ENCODE measurements around the gene NLRC3. TPM values are rescaled to one million over a fixed set of nuclear protein-coding genes. Genes with fewer than 3 reads are reported as not detected.

Gene NLRC3
- total RNA-seq, 1 experiment from 2014 or later, result not detected

DNA sequence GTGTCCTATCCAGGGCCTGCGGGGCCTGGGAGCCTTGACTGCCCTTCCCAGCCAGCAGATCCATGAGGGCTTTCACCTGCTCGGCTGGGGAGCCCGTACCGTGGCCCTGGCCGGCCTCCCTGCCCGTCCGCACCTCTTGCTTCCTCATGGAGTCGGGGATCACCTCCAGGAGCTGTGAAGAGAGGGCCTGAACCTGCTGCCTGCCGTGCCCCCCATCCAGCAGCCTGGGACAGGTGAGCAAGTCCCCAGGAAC is 12.4 kb downstream of the NLRC3 start:
- no TSS peak for BruUV-seq (replicated peaks)
- Mint-ChIP-seq H3K9me3 (ENCODE audit: unreplicated experiment) (no peaks in the 10 kb centered on the region), H3K27me3 (ENCODE audit: insufficient read depth, unreplicated experiment) (no peaks in the 10 kb centered on the region), H3K27ac (ENCODE audit: unreplicated experiment) (no peak overlapping the region), H3K4me3 (ENCODE audit: unreplicated experiment) (no peak overlapping the region), H3K36me3 (ENCODE audit: insufficient read depth, unreplicated experiment) (no peaks in the 10 kb centered on the region), H3K4me1 (ENCODE audit: low read depth, unreplicated experiment) (no peaks in the 10 kb centered on the region)
- TF ChIP-seq, protein P1, sequence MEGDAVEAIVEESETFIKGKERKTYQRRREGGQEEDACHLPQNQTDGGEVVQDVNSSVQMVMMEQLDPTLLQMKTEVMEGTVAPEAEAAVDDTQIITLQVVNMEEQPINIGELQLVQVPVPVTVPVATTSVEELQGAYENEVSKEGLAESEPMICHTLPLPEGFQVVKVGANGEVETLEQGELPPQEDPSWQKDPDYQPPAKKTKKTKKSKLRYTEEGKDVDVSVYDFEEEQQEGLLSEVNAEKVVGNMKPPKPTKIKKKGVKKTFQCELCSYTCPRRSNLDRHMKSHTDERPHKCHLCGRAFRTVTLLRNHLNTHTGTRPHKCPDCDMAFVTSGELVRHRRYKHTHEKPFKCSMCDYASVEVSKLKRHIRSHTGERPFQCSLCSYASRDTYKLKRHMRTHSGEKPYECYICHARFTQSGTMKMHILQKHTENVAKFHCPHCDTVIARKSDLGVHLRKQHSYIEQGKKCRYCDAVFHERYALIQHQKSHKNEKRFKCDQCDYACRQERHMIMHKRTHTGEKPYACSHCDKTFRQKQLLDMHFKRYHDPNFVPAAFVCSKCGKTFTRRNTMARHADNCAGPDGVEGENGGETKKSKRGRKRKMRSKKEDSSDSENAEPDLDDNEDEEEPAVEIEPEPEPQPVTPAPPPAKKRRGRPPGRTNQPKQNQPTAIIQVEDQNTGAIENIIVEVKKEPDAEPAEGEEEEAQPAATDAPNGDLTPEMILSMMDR (IDR thresholded peaks at IDR 0.05; ENCODE audit: insufficient read depth in 1 of 2, low read depth in 1 of 2, low read length in 1 of 2, severe bottlenecking in 1 of 2, unreplicated experiment in 1 of 2), result no peak
- DNase-seq, result no peak
- POLR2A ChIA-PET, result no interaction called here
- CTCF ChIA-PET, result interaction anchor here (0.6 kb wide), 1 partner anchor 1416 kb away, joined by 4 read pairs; no protein-coding TSS in a partner anchor
- Histone ChIP-seq H3K4me3 (ENCODE audit: low read depth, low read length) (no peak overlapping the region), H3K4me1 (no peaks in the 10 kb centered on the region), H3K36me3 (ENCODE audit: control insufficient read depth, insufficient read depth, low read length) (no peaks in the 10 kb centered on the region), H3K9me3 (no peaks in the 10 kb centered on the region), H3K27me3 (replicated peaks; ENCODE audit: control insufficient read depth, insufficient read depth, low read length) (no peaks in the 10 kb centered on the region)
- intact Hi-C loops (cut with micrococcal nuclease; ENCODE audit: unreplicated experiment), result no loop called here

DNA sequence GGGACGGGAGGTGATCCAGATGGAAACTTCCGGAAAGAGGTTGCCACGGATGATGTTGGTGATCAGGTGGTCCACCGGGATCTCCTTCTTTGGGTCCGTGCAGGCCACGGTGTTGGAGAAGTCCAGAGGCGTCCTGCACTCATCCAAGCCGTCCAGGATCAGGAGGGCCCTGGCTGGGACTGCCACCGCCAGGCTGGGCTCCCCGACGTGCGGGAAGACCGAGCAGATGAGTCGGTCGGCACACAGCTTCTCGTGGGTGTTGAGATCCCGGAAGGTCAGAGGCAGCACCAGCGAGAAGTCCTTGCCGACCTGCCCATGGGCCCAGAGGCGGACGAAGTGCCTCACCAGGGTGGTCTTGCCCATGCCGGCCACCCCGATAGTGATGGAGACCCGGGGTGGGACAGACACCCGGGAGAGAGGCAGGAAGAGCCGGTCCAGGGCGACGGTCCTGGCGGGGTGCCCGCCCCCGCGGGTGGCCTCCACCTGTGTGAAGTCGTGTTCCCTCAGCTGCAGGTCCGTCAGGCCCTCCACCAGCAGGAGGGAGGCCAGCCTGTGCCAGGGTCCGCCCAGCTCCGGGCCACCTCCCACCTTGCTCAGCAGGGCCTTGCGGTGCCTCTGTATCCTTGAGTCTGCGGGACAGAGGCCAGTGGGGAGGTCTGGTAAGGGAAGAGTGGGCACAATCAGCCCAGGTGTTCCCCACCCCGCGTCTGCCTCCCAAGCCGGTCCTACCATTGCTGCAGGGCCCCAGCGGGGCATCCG is 12.9 kb downstream of the NLRC3 start:
- H3K4me3 Mint-ChIP-seq (ENCODE audit: unreplicated experiment), result no peak overlapping the region
- no peaks in the 10 kb centered on the region for H3K27me3 ChIP-seq (replicated peaks; ENCODE audit: control insufficient read depth, insufficient read depth, low read length)
- no peak overlapping the region for H3K4me3 ChIP-seq (ENCODE audit: low read depth, low read length)
- H3K36me3 Mint-ChIP-seq (ENCODE audit: insufficient read depth, unreplicated experiment), result no peaks in the 10 kb centered on the region
- no peaks in the 10 kb centered on the region for H3K36me3 ChIP-seq (ENCODE audit: control insufficient read depth, insufficient read depth, low read length)
- no peak for DNase-seq
- no peak overlapping the region for H3K27ac Mint-ChIP-seq (ENCODE audit: unreplicated experiment)
- H3K4me1 Mint-ChIP-seq (ENCODE audit: low read depth, unreplicated experiment), result no peaks in the 10 kb centered on the region
- H3K9me3 ChIP-seq, result no peaks in the 10 kb centered on the region
- intact Hi-C loops (cut with micrococcal nuclease; ENCODE audit: unreplicated experiment), result no loop called here
- no peaks in the 10 kb centered on the region for H3K27me3 Mint-ChIP-seq (ENCODE audit: insufficient read depth, unreplicated experiment)
- H3K9me3 Mint-ChIP-seq (ENCODE audit: unreplicated experiment), result no peaks in the 10 kb centered on the region
- ChIA-PET POLR2A (no interaction called here), CTCF (no interaction called here)
- TF ChIP-seq, protein P1 (IDR thresholded peaks at IDR 0.05; ENCODE audit: insufficient read depth in 1 of 2, low read depth in 1 of 2, low read length in 1 of 2, severe bottlenecking in 1 of 2, unreplicated experiment in 1 of 2), result no peak
- no TSS peak for BruUV-seq (replicated peaks)
- H3K4me1 ChIP-seq, result no peaks in the 10 kb centered on the region

DNA sequence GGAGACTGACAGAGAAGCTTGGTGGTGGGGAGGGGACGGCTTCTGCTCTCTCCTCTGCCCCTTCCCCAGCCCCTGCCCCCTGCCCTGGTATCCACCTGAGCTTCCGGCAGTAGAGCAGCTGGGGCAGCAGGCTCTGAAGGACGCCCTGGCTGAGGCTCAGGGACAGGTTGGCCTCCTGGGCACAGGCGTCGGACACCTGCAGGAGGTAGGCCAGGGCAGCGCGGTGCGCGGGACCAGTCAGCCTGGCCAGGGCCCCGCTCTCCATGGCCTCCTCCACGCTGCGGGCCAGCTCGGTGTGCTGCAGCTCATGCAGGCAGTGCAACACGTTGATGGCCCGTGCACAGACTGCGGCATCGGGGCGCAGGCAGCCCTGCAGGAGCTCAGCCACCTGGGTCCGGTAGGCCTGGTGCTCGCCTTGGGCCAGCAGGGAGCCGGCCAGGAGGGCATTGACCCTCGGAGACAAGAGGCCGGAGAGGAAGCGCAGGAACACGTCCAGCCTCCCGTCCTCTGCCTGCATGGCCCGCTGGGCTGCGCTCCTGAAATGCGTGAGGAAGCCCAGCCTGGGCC is 14.2 kb downstream of the NLRC3 start:
- CTCF ChIA-PET, result no interaction called here
- Histone ChIP-seq H3K4me3 (ENCODE audit: low read depth, low read length) (no peak overlapping the region), H3K27me3 (replicated peaks; ENCODE audit: control insufficient read depth, insufficient read depth, low read length) (no peaks in the 10 kb centered on the region), H3K4me1 (no peaks in the 10 kb centered on the region), H3K36me3 (ENCODE audit: control insufficient read depth, insufficient read depth, low read length) (no peaks in the 10 kb centered on the region), H3K9me3 (no peaks in the 10 kb centered on the region)
- no peaks in the 10 kb centered on the region for H3K27me3 Mint-ChIP-seq (ENCODE audit: insufficient read depth, unreplicated experiment)
- no peak overlapping the region for H3K4me3 Mint-ChIP-seq (ENCODE audit: unreplicated experiment)
- no peaks in the 10 kb centered on the region for H3K4me1 Mint-ChIP-seq (ENCODE audit: low read depth, unreplicated experiment)
- TF ChIP-seq, protein P1 (IDR thresholded peaks at IDR 0.05; ENCODE audit: insufficient read depth in 1 of 2, low read depth in 1 of 2, low read length in 1 of 2, severe bottlenecking in 1 of 2, unreplicated experiment in 1 of 2), result no peak
- H3K36me3 Mint-ChIP-seq (ENCODE audit: insufficient read depth, unreplicated experiment), result no peaks in the 10 kb centered on the region
- BruUV-seq (replicated peaks), result no TSS peak
- DNase-seq, result no peak
- intact Hi-C loops (cut with micrococcal nuclease; ENCODE audit: unreplicated experiment), result no loop called here
- POLR2A ChIA-PET, result no interaction called here
- no peak overlapping the region for H3K27ac Mint-ChIP-seq (ENCODE audit: unreplicated experiment)
- no peaks in the 10 kb centered on the region for H3K9me3 Mint-ChIP-seq (ENCODE audit: unreplicated experiment)

All from Caco-2 (cell line).